SKM-1 treated with dmso at 0.1 percent for 144 hours (cell line): ENCODE measurements around the gene AREG.

ENCODE experiments used
- DNase-seq: peaks from one replicate; lab custom pipeline; 2025; ENCODE audit not compliant: unreplicated experiment; lab: John Stamatoyannopoulos, UW

AREG gene

DNA sequence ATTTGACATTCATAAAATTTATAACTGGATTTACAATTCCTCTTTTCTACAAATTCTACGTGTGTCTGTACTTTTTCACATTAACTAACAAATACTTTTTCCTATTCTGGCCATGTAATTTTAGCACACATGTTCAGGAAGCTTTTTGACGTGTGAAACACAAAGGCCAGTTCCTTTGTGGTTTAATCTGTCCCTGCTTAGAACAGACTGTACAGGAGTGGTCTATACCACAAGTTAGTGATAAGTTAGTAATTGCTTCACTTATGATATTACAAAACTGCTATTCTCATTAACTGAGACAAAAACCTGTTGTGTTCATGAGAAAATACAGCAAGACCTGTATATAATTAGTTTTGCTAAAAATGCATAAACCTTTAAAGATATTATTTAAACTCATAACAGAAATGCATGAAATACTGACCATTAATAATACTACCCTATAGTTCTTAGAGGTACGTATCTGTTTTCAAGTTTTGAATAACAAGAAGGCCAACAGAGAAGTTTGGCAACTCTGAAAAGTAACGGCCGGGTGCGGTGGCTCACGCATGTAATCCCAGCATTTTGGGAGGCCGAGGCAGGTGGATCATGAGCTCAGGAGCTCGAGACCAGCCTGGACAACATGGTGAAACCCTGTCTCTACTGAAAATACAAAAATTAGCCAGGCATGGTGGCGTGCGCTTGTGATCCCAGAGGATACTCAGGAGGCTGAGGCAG lies 13.7 kb upstream of the AREG start:
- peak; percentile 40 for DNase-seq

DNA sequence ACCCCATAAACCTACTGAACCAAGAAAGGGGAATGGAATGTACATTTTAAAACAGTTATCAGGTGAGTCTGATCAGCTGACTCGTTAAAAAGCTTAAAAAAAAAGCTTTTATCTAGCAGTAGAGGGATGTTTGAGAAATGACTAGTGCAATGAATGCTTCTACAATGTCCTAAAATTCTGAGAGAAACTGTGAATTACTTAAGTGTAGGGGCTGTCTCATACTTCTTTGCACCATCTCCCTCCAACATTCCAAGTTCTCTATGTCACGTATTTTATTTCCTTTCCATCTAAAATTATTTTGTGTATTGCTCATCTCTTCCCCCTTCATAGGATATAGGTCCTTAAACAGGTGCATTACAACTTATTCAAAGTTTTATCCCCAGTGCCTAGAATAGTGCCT lies 11.9 kb upstream of the AREG start:
- DNase-seq, result no peak

DNA sequence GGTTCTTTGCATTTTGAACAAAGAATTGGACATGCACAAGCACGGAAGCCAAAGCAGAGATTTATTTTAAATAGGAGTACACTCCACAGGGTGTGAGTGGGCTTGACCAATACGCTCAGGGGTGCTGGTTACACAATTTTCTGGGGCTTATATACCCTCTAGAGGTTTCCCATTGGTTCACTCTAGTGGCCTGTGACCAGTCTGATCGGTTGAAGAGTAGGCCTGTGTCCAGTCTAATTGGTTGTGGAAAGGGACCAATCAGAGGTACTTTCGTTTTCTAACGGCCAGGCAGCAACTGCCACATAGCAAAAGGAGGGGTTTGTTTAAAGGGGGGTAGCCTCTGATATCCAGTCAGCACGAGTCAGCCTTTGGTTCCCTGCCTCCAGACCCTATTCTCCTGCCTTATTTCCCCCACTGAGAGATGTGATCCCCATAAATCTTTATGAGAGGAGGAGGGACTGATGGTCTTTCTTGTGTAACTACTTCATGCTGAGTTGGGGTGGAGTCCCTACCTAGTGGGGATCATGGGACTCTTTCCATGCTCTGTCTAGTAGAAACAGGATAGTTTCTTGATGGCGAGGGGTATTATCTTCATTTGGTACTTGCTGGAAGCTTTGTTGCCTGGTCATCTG lies 11.3 kb upstream of the AREG start:
- DNase-seq, result no peak

DNA sequence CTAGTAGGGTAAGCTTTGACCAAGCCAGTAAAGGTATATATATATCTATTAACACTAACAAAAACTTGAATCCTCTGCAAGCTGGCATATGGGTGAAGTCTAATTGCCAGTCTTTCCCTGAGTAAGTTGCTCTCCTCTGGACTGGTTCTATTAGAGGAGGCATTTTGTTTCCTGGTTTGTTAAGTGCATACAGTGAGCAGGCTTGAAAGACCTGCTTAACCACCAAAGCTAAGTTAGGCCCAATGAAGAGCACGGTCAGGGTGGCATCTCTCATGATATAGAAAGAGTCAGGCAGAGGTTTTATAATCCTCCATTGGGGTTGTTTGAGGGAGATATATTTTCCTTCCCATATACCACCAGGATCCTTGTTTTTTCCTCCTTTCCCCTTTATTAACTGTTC lies 9.6 kb upstream of the AREG start:
- DNase-seq, result no peak

DNA sequence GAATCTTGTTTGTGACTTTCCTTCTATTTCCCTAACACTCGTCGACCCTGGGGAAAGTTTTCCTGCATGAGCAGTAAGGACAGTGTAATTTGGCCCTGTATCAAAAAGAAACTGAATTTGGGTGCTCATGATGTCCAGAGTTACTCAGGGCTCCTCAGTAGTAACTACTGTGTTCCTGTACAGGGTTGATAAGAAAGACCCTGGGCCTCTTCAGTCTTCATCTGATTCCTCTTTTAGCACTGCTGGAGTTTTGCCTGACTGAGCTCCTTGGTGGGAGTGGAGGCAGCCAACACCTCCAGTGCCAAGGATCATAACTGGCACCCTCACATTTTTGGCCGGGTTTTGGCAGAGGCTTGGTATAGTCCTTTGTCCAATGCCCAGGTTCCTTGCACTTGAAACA lies 7.1 kb upstream of the AREG start:
- DNase-seq, result no peak

DNA sequence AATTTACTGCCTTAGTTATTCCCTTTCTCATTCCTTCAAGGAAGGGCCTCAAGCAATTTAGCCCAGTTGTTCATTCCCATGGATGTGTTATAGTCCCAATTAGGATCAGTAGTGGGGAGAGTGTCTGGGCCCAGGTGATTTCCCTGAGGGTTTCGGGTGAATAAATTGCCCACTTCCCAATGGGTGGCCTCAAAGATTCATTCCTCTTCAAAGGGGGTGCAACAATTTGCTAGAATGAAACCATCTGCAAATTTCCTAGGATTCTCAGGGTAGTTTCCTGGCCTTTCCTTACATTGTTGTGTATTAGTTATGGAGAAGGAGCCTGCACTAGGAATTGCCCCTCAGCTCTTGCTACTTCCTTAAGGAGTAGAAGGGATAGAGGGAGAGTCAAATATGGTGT lies 6.3 kb upstream of the AREG start:
- DNase-seq, result no peak

DNA sequence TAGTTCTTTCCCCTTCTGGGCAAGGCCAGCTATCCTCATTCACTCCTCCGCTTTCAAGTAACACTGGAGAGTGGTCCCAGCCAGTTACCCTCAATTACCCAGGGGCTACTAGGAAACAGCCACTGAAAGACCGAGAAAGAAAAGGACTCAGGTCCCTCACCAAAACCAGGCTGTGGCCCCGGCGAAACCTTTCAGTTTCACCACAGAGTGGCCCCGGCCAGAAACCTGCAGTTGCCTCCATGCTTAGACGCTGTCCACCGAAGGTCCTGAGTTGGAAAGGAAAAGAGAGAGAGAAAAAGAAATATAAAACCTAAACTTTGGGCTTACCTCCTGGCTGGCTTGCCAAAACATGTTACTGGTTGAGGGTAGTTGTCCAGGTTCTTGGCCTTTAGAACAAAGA lies 5.0 kb upstream of the AREG start:
- no peak for DNase-seq

DNA sequence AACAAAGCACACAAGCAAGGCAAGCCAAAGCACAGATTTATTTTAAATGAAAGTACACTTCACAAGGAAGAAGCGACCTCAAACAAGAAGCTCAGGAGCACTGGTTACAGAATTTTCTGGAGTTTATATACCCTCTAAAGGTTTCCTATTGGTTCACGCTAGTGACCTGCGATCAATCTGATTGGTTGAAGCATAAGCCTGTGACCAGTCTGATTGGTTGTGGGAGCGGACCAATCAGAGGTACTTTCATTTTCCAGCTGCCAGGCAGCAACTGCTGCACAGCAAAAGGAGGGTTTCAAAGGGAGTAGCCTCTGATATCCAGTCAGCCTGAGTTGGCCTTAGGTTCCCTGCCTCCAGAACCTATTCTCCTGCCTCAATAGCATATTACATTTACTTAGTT lies 4.6 kb upstream of the AREG start:
- no peak for DNase-seq

DNA sequence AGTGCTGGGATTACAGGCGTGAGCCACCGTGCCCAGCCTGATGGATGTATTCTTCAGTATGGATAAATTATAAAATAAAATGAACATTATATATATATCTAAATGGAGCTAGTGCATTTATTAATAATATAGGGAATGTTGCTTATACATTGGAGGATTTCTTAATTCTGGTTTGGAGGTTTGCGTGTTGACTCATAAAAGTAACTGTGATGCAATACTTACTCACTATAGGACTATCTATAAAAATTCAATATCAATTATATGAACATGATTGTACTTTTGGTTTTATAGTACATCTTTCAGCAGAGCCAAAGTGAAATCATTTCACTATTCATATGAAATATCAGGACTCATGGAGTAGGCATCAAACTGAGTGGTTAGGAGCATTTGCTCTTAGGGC lies 3.2 kb upstream of the AREG start:
- no peak for DNase-seq

DNA sequence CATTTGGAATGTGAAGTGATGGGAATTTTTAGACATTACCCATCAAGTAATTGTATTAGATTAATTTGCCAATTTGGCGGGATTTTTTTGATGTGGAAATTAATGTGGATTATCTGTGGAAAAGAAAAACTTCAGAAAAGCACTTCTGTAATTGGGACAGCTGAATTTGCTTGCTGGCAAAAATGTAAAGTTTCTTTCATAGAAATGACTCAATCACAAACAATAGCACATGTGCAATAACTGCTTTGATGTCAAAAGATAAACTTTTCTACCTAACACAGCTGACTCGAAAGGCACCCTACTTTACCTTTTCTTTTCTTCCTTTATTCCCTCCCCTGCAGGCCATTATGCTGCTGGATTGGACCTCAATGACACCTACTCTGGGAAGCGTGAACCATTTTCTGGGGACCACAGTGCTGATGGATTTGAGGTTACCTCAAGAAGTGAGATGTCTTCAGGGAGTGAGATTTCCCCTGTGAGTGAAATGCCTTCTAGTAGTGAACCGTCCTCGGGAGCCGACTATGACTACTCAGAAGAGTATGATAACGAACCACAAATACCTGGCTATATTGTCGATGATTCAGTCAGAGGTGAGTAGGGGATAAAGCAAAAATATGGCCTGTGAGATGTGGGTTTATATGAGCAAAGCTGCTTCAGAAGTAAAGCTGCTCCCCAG lies 1.4 kb downstream of the AREG start:
- DNase-seq, result no peak

DNA sequence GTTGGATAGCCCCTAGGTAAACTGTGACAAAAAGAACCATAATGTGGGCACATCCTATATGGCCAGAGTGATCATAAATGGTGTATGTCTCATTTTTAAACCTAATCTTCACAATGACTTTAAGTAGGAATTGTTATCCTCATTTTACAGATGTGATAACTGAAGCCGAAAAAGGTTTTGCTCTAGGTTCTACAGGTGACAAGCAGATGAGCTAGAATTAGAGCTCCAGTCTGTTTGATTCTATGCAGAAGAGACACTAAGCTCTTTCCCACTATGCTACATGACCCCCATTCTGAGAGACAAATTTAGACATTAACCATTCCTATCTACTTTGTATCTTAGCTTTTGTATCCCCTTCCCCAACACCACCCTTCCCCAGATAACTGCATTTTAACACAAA lies 2.0 kb downstream of the AREG start:
- DNase-seq, result no peak

DNA sequence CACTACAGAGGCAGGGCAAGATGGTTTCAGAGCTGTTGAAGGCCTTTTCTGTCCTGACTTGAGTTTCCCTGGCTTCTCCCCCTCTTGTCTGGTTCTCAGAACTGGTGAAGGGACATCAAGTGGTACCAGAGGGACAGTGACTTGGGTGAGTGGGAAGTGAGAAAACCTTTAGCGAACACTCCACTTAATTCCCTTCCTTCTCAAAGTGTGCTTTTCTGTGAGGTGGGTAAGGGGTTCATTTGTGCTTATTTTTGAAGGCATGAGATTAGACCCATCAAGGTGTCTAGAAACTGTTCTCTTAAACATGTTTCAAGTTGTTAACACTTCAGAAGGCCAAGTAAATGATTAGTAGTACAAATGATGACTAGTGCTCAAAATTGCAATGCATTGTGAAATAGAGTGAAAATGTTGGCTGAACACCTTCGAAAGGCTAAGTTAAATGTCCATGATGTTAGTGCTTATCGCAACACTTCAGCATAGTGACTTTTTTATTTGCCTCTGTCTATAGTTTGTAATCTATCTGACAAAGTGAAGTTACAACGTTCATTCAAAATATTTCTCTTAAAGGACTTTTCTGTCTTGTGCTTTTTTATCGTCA lies 2.8 kb downstream of the AREG start:
- no peak for DNase-seq

DNA sequence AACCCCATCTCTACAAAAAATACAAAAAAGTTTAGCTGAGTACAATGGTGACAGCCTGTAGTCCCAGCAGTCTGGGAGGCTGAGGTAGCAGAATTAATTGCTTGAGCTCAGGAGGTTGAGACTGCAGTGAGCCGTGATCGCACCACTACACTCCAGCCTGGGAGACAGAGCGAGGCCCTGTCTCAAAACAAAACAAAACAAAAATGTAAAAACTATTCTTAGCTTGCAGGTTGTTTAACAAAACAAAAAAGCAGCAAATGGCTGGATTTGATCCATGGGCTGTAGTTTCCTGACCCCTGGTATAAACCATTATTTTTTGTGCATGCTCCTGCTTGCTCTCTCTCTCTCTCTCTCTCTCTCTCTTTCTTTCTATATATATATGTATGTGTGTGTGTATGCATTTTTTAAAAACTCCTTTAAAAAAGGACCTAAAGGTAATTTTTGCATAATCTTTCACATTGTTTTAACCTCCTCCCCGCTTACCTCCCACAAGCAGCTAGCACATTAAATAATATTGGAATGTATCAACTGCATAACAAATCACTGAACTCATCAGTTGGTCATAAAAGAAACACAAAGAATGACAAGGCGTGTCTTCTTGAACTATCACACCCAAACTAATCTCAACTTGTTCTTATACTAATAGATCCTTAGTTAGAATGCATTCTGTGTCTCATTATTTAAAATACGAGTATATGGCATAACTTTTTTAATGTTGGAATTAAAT lies 4.8 kb downstream of the AREG start:
- no peak for DNase-seq

DNA sequence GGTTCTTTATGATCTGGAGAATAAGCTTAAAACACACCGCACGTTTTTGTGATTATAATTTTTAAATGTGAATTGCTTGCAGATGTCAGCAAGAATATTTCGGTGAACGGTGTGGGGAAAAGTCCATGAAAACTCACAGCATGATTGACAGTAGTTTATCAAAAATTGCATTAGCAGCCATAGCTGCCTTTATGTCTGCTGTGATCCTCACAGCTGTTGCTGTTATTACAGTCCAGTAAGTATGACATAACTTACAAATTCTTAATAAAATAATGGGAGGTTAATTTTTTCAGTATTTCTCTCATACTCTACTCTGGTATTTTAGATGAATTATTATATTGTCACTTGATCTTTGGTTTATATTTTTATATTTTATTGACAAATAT lies 5.4 kb downstream of the AREG start:
- DNase-seq, result no peak

DNA sequence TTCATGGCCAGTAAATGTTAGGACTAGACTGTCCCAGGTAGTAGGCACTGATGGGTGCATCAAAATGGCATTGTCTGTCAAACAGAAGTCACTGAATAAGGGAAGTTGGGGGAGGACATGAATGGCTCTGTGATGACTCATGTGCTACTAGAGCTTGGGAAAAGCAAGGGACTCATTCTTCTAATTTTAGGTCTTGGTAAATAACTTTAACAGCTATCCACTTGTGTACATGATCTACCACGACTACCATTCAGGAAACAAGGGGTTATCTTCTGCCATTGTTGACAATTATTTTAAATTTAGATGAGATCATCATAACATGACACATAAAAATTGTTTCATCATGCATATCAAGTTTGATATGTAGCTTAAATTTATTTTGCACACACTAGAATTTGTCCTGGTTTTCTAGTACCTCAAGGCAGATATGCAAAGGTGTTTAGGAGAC lies 6.3 kb downstream of the AREG start:
- DNase-seq, result peak; percentile 8

DNA sequence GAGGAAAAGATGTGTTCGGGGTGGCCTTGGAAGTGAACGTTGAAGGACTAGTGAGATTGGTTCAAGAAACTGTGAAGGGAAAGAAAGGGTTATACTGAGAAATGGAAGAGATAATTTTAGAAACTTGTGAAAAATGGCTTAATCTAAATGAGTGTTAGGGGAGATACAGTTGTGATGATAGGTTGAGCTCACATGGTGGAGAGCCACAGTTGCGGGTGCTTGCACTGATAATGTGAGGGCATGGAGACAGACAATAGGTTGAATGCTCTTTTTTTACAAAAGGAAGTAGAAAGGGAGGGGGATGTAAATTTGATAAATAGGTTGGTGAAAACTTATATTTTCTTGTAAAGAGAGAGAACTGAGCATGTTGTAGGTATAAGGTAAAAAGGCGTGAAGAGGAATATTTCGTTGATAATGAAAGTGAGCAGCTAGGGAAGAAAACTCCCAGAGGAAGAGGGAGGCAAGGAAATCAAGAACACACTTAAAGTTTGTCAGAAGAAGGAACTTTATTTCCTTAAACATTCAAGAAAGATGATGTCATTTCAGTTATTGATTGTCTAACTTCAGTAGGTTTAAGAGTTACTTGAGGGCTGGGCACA lies 8.2 kb downstream of the AREG start:
- no peak for DNase-seq

DNA sequence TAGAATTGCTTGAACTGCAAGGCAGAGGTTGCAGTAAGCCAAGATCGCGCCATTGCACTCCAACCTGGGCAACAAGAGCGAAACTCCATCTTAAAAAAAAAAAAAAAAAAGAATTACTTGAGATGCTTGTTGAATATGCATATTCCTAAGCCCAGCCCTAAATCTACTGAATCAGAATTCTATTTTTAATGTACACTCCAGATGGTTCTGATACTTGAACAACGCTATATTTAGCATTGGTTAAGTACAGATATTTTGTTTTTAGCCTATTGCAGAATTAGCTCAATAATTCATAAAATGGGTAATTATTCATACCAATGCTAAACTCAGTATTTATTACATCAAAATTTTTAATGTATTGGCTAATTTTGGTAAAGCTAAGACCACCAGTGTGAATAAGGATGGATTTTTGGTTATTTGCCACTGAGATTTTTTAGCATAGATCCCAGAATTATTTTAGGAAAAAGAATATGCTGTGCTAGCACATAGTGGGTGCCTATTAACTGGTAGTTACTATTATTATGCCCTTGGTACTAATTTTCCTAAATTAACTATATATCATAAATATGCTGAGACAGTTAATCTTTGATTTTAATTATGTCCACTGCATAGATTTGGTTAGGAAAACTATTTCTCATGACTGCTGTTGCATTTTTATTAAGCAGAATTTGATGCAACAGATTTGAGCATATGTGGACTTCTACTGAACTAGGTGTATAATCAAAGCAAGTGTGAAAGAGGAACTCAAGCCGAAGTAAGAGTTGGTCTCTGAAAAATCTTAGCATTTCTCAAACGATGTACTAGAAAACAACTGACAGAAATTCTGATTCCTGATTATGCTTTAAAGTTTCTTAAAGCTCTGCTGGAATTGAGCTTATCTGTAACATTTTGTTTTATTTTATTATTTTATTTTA lies 9.2 kb downstream of the AREG start:
- no peak for DNase-seq

DNA sequence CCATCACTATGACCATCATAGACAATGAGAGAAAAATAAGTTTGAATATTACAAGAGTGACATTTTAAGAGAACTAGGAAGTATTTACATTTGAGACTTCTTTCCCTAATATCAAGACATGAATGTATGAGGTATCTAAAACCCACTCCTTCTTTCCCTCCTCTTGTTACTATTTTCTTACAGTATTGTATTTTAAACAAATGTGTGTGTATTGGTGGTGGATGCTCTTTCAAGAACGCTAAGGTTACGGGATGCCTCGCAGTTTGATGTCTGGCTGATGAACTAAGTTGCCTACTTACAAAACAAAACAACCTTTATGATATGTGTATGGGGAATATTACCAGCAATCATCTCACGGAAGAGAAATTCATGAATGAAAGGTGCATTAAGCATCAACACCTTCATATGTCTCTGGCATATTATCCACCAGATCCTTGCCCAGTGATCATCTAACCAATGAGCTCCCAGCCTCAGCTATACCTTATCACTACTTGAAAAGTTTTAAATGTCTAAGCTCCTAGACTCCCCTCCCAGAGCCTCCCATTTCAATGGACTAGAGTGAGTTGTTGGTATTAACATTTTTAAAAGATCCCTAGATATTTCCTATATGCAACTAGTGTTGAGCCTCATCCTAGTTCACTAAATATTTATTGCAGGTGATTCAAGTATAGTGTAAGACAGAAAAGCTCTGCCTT lies 10.6 kb downstream of the AREG start:
- no peak for DNase-seq

DNA sequence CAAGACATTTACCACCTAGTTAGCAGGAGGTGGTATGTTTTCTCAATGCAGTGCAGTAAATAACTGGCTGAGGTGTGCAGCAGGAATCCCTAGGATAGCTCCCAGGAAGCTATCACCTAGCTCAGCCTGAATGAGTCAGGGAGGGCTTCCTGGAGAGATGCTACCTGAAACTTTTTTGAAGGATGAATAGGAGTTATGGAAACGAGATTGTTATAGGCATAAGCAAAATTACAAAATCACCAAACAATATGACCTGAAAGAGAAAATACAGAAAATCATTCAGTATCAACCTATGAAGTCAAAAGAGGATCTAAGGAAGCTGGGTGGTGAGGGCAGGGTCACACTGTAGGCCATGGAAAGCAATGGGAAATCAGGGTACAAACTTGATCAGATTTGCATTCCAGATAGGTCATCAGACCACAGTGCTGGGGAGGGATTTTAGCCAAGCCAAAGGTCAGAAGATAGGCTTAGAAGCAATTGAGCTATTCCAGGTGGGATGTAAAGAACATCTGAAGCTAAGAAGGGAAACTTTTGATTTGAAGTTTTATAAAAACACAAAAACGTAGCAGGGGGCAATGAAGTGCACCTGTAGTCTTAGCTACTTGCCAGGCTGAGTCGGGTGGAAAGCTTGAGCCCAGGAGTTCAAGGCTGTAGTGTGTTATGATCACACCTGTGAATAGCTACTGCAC lies 11.3 kb downstream of the AREG start:
- no peak for DNase-seq
